ENCODE data around the gene COL9A1.

The COL9A1 gene

GRCh38 chr6:70168681-70169377, 134.1 kb downstream of the COL9A1 start:
- DNase-seq: no peak
